A549 (cell line): Measurements from ENCODE around the gene FTCD. TPM values are rescaled to one million over a fixed set of nuclear protein-coding genes. Genes with fewer than 3 reads are reported as not detected.

Experiments
- ATAC-seq, 2 experiments: fragments of 200-7000 bp in 1 of 2; fragments of >200 bp in 1 of 2; cut with Nextera tagmentation in 1 of 2; cut with Tn5 transposase in 1 of 2; 3 replicates each; pipeline versions ENCODE4 v1.8.0 to v1.9.1; 2018 to 2020; ENCODE audit warnings: mild to moderate bottlenecking in 1 of 2, moderate library complexity in 1 of 2
- CTCF ChIA-PET: fragments of 300-600 bp; sonication (Branson Sonifier 250); formaldehyde crosslinking; extraction: SDS; loops from one replicate; lab custom pipeline; 2021; ENCODE audit warnings: antibody characterized with exemption, inconsistent platforms; lab: Yijun Ruan, JAX
- POLR2A ChIA-PET: fragments of 350-600 bp; formaldehyde crosslinking; extraction: SDS; loops from one replicate; lab custom pipeline; 2021; ENCODE audit warnings: antibody characterized with exemption, inconsistent platforms; lab: Yijun Ruan, JAX
- DNase-seq, 2 experiments: peaks; one replicate each; pipeline versions ENCODE4 v3.0.0 to v3.0.0-alpha.2; 2011 to 2016; ENCODE audit warnings: low read depth in 1 of 2, low spot score in 1 of 2
- FAIRE-seq: peaks from 2 replicates; lab custom pipeline; 2011; peaks lifted over from hg19 to GRCh38; lab: Jason Lieb, UNC
- H3K27ac ChIP-seq, 2 experiments: fragments of >200 bp; sonication (Bioruptor Twin); formaldehyde crosslinking; 3 replicates each; pipeline ENCODE4 v1.5.1; 2016 to 2017
- H3K4me1 ChIP-seq: fragments of >200 bp; sonication (Bioruptor Twin); formaldehyde crosslinking; 3 replicates; pipeline ENCODE4 v1.6.1; 2016
- H3K4me2 ChIP-seq: fragments of >200 bp; sonication (Bioruptor Twin); formaldehyde crosslinking; 3 replicates; pipeline ENCODE4 v1.6.1; 2016
- H3K4me3 ChIP-seq: fragments of >200 bp; sonication (Bioruptor Twin); formaldehyde crosslinking; 3 replicates; pipeline ENCODE4 v1.5.1; 2016
- H3K9me3 ChIP-seq: fragments of >200 bp; sonication (Bioruptor Twin); formaldehyde crosslinking; 3 replicates; pipeline ENCODE4 v1.6.1; 2016
- BCL3 ChIP-seq: fragments of >200 bp; sonication (Bioruptor Twin); formaldehyde crosslinking; IDR thresholded peaks from 3 replicates; pipeline ENCODE4 v1.6.1; 2016
- CBX8 ChIP-seq: fragments of 200-600 bp; sonication (generic); IDR thresholded peaks from 2 replicates; pipeline ENCODE4 v1.6.1; 2016
- CEBPB ChIP-seq, 2 experiments: fragments of >200 bp in 1 of 2; sonication (Bioruptor Twin) in 1 of 2; formaldehyde crosslinking in 1 of 2; IDR thresholded peaks; 2 replicates each; pipeline ENCODE4 v1.6.1; 2012 to 2016
- EHF ChIP-seq: fragments of 250-450 bp; sonication (Bioruptor Pico); IDR thresholded peaks from 2 replicates; pipeline ENCODE4 v1.5.0; 2020; ENCODE audit warnings: mild to moderate bottlenecking
- EP300 ChIP-seq, 2 experiments: fragments of >200 bp; sonication (Bioruptor Twin); formaldehyde crosslinking; IDR thresholded peaks; 2 replicates in 1 of 2; 3 replicates in 1 of 2; pipeline ENCODE4 v1.6.1; 2016 to 2017
- ESRRA ChIP-seq: fragments of 150-350 bp; IDR thresholded peaks from 2 replicates; pipeline ENCODE4 v1.6.1; 2014; ENCODE audit warnings: mild to moderate bottlenecking, low read length, borderline replicate concordance
- FOSB ChIP-seq: fragments of 250-450 bp; sonication (Bioruptor Pico); IDR thresholded peaks from 2 replicates; pipeline ENCODE4 v1.5.0; 2020; ENCODE audit warnings: mild to moderate bottlenecking, moderate library complexity
- FOSL2 ChIP-seq, 2 experiments: fragments of 450-650 bp in 1 of 2; fragments of >200 bp in 1 of 2; sonication (Bioruptor Twin) in 1 of 2; formaldehyde crosslinking; IDR thresholded peaks; 2 replicates each; pipeline versions ENCODE4 v1.5.0 to v1.6.1; 2016 to 2020; ENCODE audit warnings: mild to moderate bottlenecking in 1 of 2, moderate library complexity in 1 of 2
- HDAC2 ChIP-seq: fragments of 200-600 bp; sonication (generic); IDR thresholded peaks from 2 replicates; pipeline ENCODE4 v1.6.1; 2016
- HOXA7 ChIP-seq: fragments of 250-450 bp; sonication (Bioruptor Pico); IDR thresholded peaks from 2 replicates; pipeline ENCODE4 v1.5.0; 2020; ENCODE audit warnings: mild to moderate bottlenecking, moderate library complexity
- HOXB5 ChIP-seq: fragments of 250-450 bp; sonication (Bioruptor Pico); IDR thresholded peaks from 2 replicates; pipeline ENCODE4 v1.5.0; 2020; ENCODE audit warnings: mild to moderate bottlenecking, moderate library complexity
- JUN ChIP-seq, 2 experiments: fragments of >200 bp; sonication (Bioruptor Twin); formaldehyde crosslinking; IDR thresholded peaks; 2 replicates in 1 of 2; 3 replicates in 1 of 2; pipeline ENCODE4 v1.6.1; 2016 to 2017
- JUNB ChIP-seq: fragments of >200 bp; sonication (Bioruptor Twin); formaldehyde crosslinking; IDR thresholded peaks from 2 replicates; pipeline ENCODE4 v1.6.1; 2016
- KDM1A ChIP-seq: fragments of 200-600 bp; sonication (generic); IDR thresholded peaks from 2 replicates; pipeline ENCODE4 v1.6.1; 2016; ENCODE audit warnings: low read depth, mild to moderate bottlenecking
- KDM5A ChIP-seq: fragments of 200-600 bp; sonication (generic); IDR thresholded peaks from 2 replicates; pipeline ENCODE4 v1.6.1; 2016; ENCODE audit warnings: antibody characterized with exemption, mild to moderate bottlenecking
- MAFK ChIP-seq: fragments of 450-650 bp; IDR thresholded peaks from 2 replicates; pipeline ENCODE4 v1.6.1; 2014; ENCODE audit not compliant: partially characterized antibody
- MAX ChIP-seq: IDR thresholded peaks from 2 replicates; pipeline ENCODE4 v1.6.1; 2012
- MAZ ChIP-seq: fragments of 150-350 bp; IDR thresholded peaks from 2 replicates; pipeline ENCODE4 v1.6.1; 2014; ENCODE audit warnings: antibody characterized with exemption, low read depth, low read length, borderline replicate concordance
- MYC ChIP-seq: IDR thresholded peaks from 2 replicates; pipeline ENCODE4 v1.6.1; 2012; ENCODE audit warnings: mild to moderate bottlenecking, inconsistent platforms, low read length, improper control_type of control experiment, borderline replicate concordance
- NFE2L2 ChIP-seq: fragments of 150-350 bp; conservative IDR thresholded peaks from 2 replicates; pipeline ENCODE4 v1.6.1; 2014; ENCODE audit warnings: low read length
- NR3C1 ChIP-seq: fragments of >200 bp; sonication (Bioruptor Twin); formaldehyde crosslinking; IDR thresholded peaks from 3 replicates; pipeline ENCODE4 v1.6.1; 2017
- PBX3 ChIP-seq: IDR thresholded peaks from 2 replicates; pipeline ENCODE4 v1.6.1; 2012
- PHF8 ChIP-seq: fragments of 200-600 bp; sonication (generic); IDR thresholded peaks from 2 replicates; pipeline ENCODE4 v1.6.1; 2016; ENCODE audit warnings: low read depth, mild to moderate bottlenecking, antibody characterized with exemption, moderate library complexity, borderline replicate concordance
- POLR2A ChIP-seq: IDR thresholded peaks from 2 replicates; pipeline ENCODE4 v1.6.1; 2012; ENCODE audit warnings: mild to moderate bottlenecking, low read length
- RAD21 ChIP-seq, 2 experiments: fragments of >200 bp in 1 of 2; sonication (Bioruptor Twin) in 1 of 2; formaldehyde crosslinking in 1 of 2; IDR thresholded peaks in 1 of 2; conservative IDR thresholded peaks in 1 of 2; 2 replicates in 1 of 2; 3 replicates in 1 of 2; pipeline ENCODE4 v1.6.1; 2012 to 2018; ENCODE audit warnings: inconsistent platforms in 1 of 2
- RARB ChIP-seq: fragments of 250-450 bp; sonication (Bioruptor Pico); IDR thresholded peaks from 2 replicates; pipeline ENCODE4 v1.8.0; 2021; ENCODE audit warnings: mild to moderate bottlenecking, moderate library complexity
- RFX5 ChIP-seq: fragments of 450-650 bp; IDR thresholded peaks from 2 replicates; pipeline ENCODE4 v1.7.1; 2014; ENCODE audit warnings: antibody characterized with exemption, mild to moderate bottlenecking, moderate library complexity
- RNF2 ChIP-seq: fragments of 200-600 bp; sonication (generic); IDR thresholded peaks from 2 replicates; pipeline ENCODE4 v1.6.1; 2016; ENCODE audit warnings: low read depth, mild to moderate bottlenecking, antibody characterized with exemption, moderate library complexity, borderline replicate concordance
- SMC3 ChIP-seq: fragments of >200 bp; sonication (Bioruptor Twin); formaldehyde crosslinking; IDR thresholded peaks from 3 replicates; pipeline ENCODE4 v1.6.1; 2018; ENCODE audit warnings: inconsistent platforms
- TP53 ChIP-seq: fragments of 250-450 bp; sonication (Bioruptor Pico); IDR thresholded peaks from 2 replicates; pipeline ENCODE4 v1.5.0; 2021; ENCODE audit warnings: mild to moderate bottlenecking, moderate library complexity
- ZFP36 ChIP-seq: fragments of 450-650 bp; IDR thresholded peaks from 2 replicates; pipeline ENCODE4 v1.6.1; 2014; ENCODE audit warnings: borderline replicate concordance; ENCODE audit not compliant: partially characterized antibody
- ZNF302 ChIP-seq: fragments of 250-450 bp; sonication (Bioruptor Pico); IDR thresholded peaks from 2 replicates; pipeline ENCODE4 v1.9.0; 2021; ENCODE audit warnings: inconsistent platforms, mild to moderate bottlenecking, moderate library complexity
- ZSCAN20 ChIP-seq: fragments of 250-450 bp; sonication (Bioruptor Pico); IDR thresholded peaks from 2 replicates; pipeline ENCODE4 v1.8.0; 2022; ENCODE audit warnings: mild to moderate bottlenecking, moderate library complexity
- WGBS: methylation state at CpG from one replicate; pipeline ENCODE4 v1.1.6; 2017; ENCODE audit errors: missing lambda C conversion rate; 5-methylcytosine and 5-hydroxymethylcytosine counted together
- polyA plus RNA-seq, 4 experiments: library from polyadenylated mRNA; depleted of rRNA in 3 of 4; stranded (reverse); fragments of >200 nt; fragmentation: RNase III in 1 of 4; extraction: RNeasy Plus Mini Kit Qiagen cat#74134 plus additional on column Dnase treatment in 1 of 4; gene quantifications; 2 replicates in 3 of 4; 3 replicates in 1 of 4; pipeline ENCODE4 v1.2.3, GENCODE V29; 2011 to 2017

The FTCD gene
- polyA plus RNA-seq, 2 of the 4 experiments (the other 2 are of a cell fraction), result not detected

GRCh38 chr21:46100426-46100825 lies 55.0 kb downstream of the FTCD start:
- no peak for TF ChIP-seq CBX8
- TF ChIP-seq FOSB (CRISPR knock-in tag), result no peak
- no peak for TF ChIP-seq ESRRA
- no peak for TF ChIP-seq JUNB
- TF ChIP-seq RFX5, result no peak
- TF ChIP-seq PBX3, result no peak
- TF ChIP-seq RARB (CRISPR knock-in tag), result no peak
- TF ChIP-seq ZSCAN20 (CRISPR knock-in tag), result no peak
- TF ChIP-seq NR3C1, result no peak
- TF ChIP-seq HDAC2, result no peak
- TF ChIP-seq EP300 (IDR thresholded peaks at IDR 0.05), result no peak
- TF ChIP-seq ZFP36, result no peak
- TF ChIP-seq, all 56 proteins: peak for 0
- ChIA-PET CTCF (no interaction called here), POLR2A (no interaction called here)
- ATAC-seq (no peak), DNase-seq (no peak), FAIRE-seq (no peak)
- 69% methylated on average over 7 of the region's 7 CpGs for whole genome bisulfite sequencing
- no peak overlapping the region for H3K4me2 ChIP-seq
- H3K4me1 ChIP-seq, result no peaks in the 10 kb centered on the region
- H3K4me3 ChIP-seq, result no peak overlapping the region
- H3K9me3 ChIP-seq, result peaks cover 7% of the 10 kb centered on the region; the same call in 1 of the 3 replicates
- no peak overlapping the region for H3K27ac ChIP-seq

- ATAC-seq (no peak), DNase-seq (no peak), FAIRE-seq (no peak)
- WGBS, result 79% methylated on average over 6 of the region's 6 CpGs
- H3K4me3 ChIP-seq, result no peak overlapping the region
- H3K9me3 ChIP-seq, result peaks cover 7% of the 10 kb centered on the region; the same call in 1 of the 3 replicates
- no peaks in the 10 kb centered on the region for H3K4me1 ChIP-seq
- POLR2A ChIA-PET, result no interaction called here
- no peak overlapping the region for H3K27ac ChIP-seq
- TF ChIP-seq EHF (CRISPR knock-in tag), result no peak
- TF ChIP-seq BCL3, result no peak
- no peak for TF ChIP-seq MAZ
- no peak for TF ChIP-seq TP53 (CRISPR knock-in tag)
- TF ChIP-seq CBX8, result no peak
- TF ChIP-seq FOSB (CRISPR knock-in tag), result no peak
- no peak for TF ChIP-seq JUN (IDR thresholded peaks at IDR 0.05)
- no peak for TF ChIP-seq CEBPB (IDR thresholded peaks at IDR 0.05)
- TF ChIP-seq HDAC2, result no peak
- TF ChIP-seq MYC, result no peak
- CTCF ChIA-PET, result no interaction called here
- H3K4me2 ChIP-seq, result no peak overlapping the region
These were observed 55.4 kb downstream of the FTCD start for GRCh38 chr21:46100020-46100419.

GRCh38 chr21:46099476-46099875 lies 55.9 kb downstream of the FTCD start:
- FAIRE-seq, result no peak
- 80% methylated on average over 13 of the region's 18 CpGs for WGBS
- no peak for TF ChIP-seq ZSCAN20 (CRISPR knock-in tag)
- no peak for TF ChIP-seq HOXB5
- no peak for TF ChIP-seq CEBPB (IDR thresholded peaks at IDR 0.05)
- no peak for TF ChIP-seq PHF8
- no peak for TF ChIP-seq JUNB
- TF ChIP-seq MAX, result no peak
- no peak for TF ChIP-seq MAZ
- TF ChIP-seq KDM5A, result no peak
- no peak for TF ChIP-seq RAD21 (conservative IDR thresholded peaks at IDR 0.05 in 1 of 2, IDR thresholded peaks at IDR 0.05 in 1 of 2)
- TF ChIP-seq PBX3, result no peak
- no peak for TF ChIP-seq ZNF302
- no peak for TF ChIP-seq KDM1A
- TF ChIP-seq ESRRA, result no peak
- no peak for TF ChIP-seq SMC3
- no peak for TF ChIP-seq NFE2L2
- no peak for TF ChIP-seq POLR2A
- no peak for TF ChIP-seq FOSL2 (IDR thresholded peaks at IDR 0.05)
- no peak for TF ChIP-seq FOSL2 (CRISPR knock-in tag; IDR thresholded peaks at IDR 0.05)
- TF ChIP-seq HOXA7 (CRISPR knock-in tag), result no peak
- no peak for TF ChIP-seq RNF2
- no peak for TF ChIP-seq MAFK
- CTCF ChIA-PET, result no interaction called here
- peaks cover 7% of the 10 kb centered on the region; the same call in 1 of the 3 replicates for H3K9me3 ChIP-seq
- H3K4me3 ChIP-seq, result no peak overlapping the region
- H3K4me1 ChIP-seq, result no peaks in the 10 kb centered on the region
- ATAC-seq, result no peak
- no peak overlapping the region for H3K27ac ChIP-seq
- H3K4me2 ChIP-seq, result no peak overlapping the region
- no peak for DNase-seq
- POLR2A ChIA-PET, result no interaction called here
